Smooth muscle cell (in vitro differentiated cells): Measurements from ENCODE around the gene ATP9B. TPM values are rescaled to one million over a fixed set of nuclear protein-coding genes. Genes with fewer than 3 reads are reported as not detected.
"Not testable (repeated sequence)": the region's sequence is repeated elsewhere in the genome, so short reads cannot be mapped to it uniquely, and the experiment has no call there.

Experiments used
- DNase-seq: peaks from one replicate; lab custom pipeline; 2025; ENCODE audit not compliant: unreplicated experiment; lab: John Stamatoyannopoulos, UW
- H2AFZ ChIP-seq: fragments of 200-600 bp; sonication (generic); 2 replicates; pipeline ENCODE4 v1.6.0; 2016; ENCODE audit warnings: antibody characterized with exemption, low read depth, mild to moderate bottlenecking
- H3F3A ChIP-seq: fragments of 200-600 bp; sonication (generic); 2 replicates; pipeline ENCODE4 v1.6.0; 2017; ENCODE audit warnings: antibody characterized with exemption, low read depth
- H3K27ac ChIP-seq: fragments of 200-600 bp; sonication (generic); 2 replicates; pipeline ENCODE4 v1.5.1; 2016; ENCODE audit warnings: low read depth, mild to moderate bottlenecking
- H3K27me3 ChIP-seq: fragments of 200-600 bp; sonication (generic); 2 replicates; pipeline ENCODE4 v1.6.1; 2016; ENCODE audit warnings: low read depth, mild to moderate bottlenecking
- H3K36me3 ChIP-seq: fragments of 200-600 bp; sonication (generic); 2 replicates; pipeline ENCODE4 v1.5.1; 2016; ENCODE audit warnings: low read depth
- H3K4me1 ChIP-seq: fragments of 200-600 bp; sonication (generic); 2 replicates; pipeline ENCODE4 v1.5.1; 2016; ENCODE audit warnings: low read depth
- H3K4me2 ChIP-seq: fragments of 200-600 bp; sonication (generic); 2 replicates; pipeline ENCODE4 v1.6.0; 2016; ENCODE audit warnings: mild to moderate bottlenecking
- H3K4me3 ChIP-seq: fragments of 200-600 bp; sonication (generic); 2 replicates; pipeline ENCODE4 v1.5.1; 2016; ENCODE audit warnings: mild to moderate bottlenecking
- H3K79me2 ChIP-seq: fragments of 200-600 bp; sonication (generic); 2 replicates; pipeline ENCODE4 v1.6.0; 2016; ENCODE audit warnings: low read depth, mild to moderate bottlenecking
- H3K9ac ChIP-seq: fragments of 200-600 bp; sonication (generic); 2 replicates; pipeline ENCODE4 v1.6.0; 2016; ENCODE audit warnings: low read depth
- H3K9me3 ChIP-seq: fragments of 200-600 bp; sonication (generic); replicated peaks from 2 replicates; pipeline ENCODE4 v1.5.1; 2016; ENCODE audit warnings: low read depth
- H4K20me1 ChIP-seq: fragments of 200-600 bp; sonication (generic); 2 replicates; pipeline ENCODE4 v1.6.0; 2016; ENCODE audit warnings: low read depth
- whole genome bisulfite sequencing: methylation state at CpG from one replicate; pipeline ENCODE4 v1.1.7; 2016; ENCODE audit warnings: low lambda C conversion rate; 5-methylcytosine and 5-hydroxymethylcytosine counted together
- polyA plus RNA-seq: library from polyadenylated mRNA; unstranded; fragments of >200 nt; fragmentation: Nextera tagmentation; extraction: Ambion mirVana; gene quantifications from 2 replicates; pipeline ENCODE4 v1.2.1, GENCODE V29; 2016
- total RNA-seq: library from RNA; depleted of rRNA; stranded (reverse); fragments of >200 nt; gene quantifications from 2 replicates; pipeline ENCODE4 v1.2.3, GENCODE V29; 2014
- TF ChIP-seq, protein P1 (sequence below): fragments of 200-600 bp; sonication (generic); IDR thresholded peaks from 2 replicates; pipeline ENCODE4 v1.5.1; 2017; ENCODE audit warnings: borderline replicate concordance, mild to moderate bottlenecking, antibody characterized with exemption; ENCODE audit not compliant: insufficient read depth, poor library complexity, severe bottlenecking

ATP9B gene
- total and polyA plus RNA-seq, 2 experiments from 2014 or later, result 6.1 to 16.4 TPM

DNA sequence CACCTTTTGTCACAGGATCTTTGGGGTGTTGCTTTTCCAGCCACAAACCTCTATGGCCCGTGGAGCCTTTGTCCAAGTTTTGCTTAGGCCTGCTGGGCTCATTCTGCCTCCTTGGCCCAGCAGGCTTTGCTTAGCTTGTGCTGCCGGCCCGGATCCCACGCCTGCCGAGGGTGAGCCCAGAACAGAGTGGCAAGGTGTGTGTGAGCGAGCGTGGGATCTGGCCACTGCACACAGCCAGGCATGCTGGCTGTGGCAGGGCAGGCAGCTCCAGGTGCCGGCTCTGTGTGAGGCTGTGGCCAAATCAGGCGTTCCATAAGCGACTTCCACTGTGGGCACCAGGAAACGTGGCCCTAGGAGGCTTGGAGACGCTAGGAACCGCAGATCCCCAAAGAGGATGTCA lies 97.5 kb downstream of the ATP9B start:
- Histone ChIP-seq H3K9ac (no peak overlapping the region), H3K4me3 (no peak overlapping the region), H3K9me3 (no peaks in the 10 kb centered on the region), H3K36me3 (no peaks in the 10 kb centered on the region), H3F3A (no peaks in the 10 kb centered on the region), H3K27me3 (no peaks in the 10 kb centered on the region), H3K79me2 (no peaks in the 10 kb centered on the region), H3K27ac (no peak overlapping the region), H4K20me1 (no peaks in the 10 kb centered on the region), H3K4me2 (no peak overlapping the region), H3K4me1 (no peaks in the 10 kb centered on the region), H2AFZ (no peak overlapping the region)
- TF ChIP-seq, protein P1, sequence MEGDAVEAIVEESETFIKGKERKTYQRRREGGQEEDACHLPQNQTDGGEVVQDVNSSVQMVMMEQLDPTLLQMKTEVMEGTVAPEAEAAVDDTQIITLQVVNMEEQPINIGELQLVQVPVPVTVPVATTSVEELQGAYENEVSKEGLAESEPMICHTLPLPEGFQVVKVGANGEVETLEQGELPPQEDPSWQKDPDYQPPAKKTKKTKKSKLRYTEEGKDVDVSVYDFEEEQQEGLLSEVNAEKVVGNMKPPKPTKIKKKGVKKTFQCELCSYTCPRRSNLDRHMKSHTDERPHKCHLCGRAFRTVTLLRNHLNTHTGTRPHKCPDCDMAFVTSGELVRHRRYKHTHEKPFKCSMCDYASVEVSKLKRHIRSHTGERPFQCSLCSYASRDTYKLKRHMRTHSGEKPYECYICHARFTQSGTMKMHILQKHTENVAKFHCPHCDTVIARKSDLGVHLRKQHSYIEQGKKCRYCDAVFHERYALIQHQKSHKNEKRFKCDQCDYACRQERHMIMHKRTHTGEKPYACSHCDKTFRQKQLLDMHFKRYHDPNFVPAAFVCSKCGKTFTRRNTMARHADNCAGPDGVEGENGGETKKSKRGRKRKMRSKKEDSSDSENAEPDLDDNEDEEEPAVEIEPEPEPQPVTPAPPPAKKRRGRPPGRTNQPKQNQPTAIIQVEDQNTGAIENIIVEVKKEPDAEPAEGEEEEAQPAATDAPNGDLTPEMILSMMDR, result no peak
- WGBS, result 98% methylated on average over 13 of the region's 13 CpGs
- DNase-seq, result no peak

GRCh38 chr18:79167526-79168190 lies 98.5 kb downstream of the ATP9B start:
- Histone ChIP-seq H3K9ac (no peak overlapping the region), H3K9me3 (no peaks in the 10 kb centered on the region), H4K20me1 (no peaks in the 10 kb centered on the region), H3K4me2 (no peak overlapping the region), H3K36me3 (no peaks in the 10 kb centered on the region), H2AFZ (no peak overlapping the region), H3K27me3 (no peaks in the 10 kb centered on the region), H3K4me3 (no peak overlapping the region), H3K27ac (no peak overlapping the region), H3K79me2 (no peaks in the 10 kb centered on the region), H3K4me1 (no peaks in the 10 kb centered on the region), H3F3A (no peaks in the 10 kb centered on the region)
- DNase-seq, result no peak
- 99% methylated on average over 18 of the region's 18 CpGs for WGBS
- TF ChIP-seq, protein P1, result no peak

- Histone ChIP-seq H3K79me2 (no peaks in the 10 kb centered on the region), H3K4me2 (no peak overlapping the region), H2AFZ (no peak overlapping the region), H4K20me1 (no peaks in the 10 kb centered on the region), H3K27ac (no peak overlapping the region), H3K9ac (no peak overlapping the region), H3K4me3 (no peak overlapping the region), H3F3A (no peaks in the 10 kb centered on the region), H3K27me3 (no peaks in the 10 kb centered on the region), H3K36me3 (no peaks in the 10 kb centered on the region), H3K9me3 (no peaks in the 10 kb centered on the region), H3K4me1 (no peaks in the 10 kb centered on the region)
- 92% methylated on average over 8 of the region's 8 CpGs for WGBS
- DNase-seq, result no peak
- TF ChIP-seq, protein P1, result no peak
Measured at GRCh38 chr18:79169958-79170555, 100.9 kb downstream of the ATP9B start.

DNA sequence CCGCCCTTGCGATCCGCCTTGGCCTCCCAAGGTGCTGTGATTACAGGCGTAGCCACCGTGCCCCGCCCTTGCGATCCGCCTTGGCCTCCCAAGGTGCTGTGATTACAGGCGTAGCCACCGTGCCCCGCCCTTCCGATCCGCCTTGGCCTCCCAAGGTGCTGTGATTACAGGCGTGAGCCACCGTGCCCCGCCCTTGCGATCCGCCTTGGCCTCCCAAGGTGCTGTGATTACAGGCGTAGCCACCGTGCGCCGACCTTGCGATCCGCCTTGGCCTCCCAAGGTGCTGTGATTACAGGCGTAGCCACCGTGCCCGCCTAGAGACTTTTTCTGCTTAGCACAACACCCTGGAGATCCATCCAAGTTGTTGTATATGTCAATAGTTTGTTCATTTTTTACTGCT lies 103.1 kb downstream of the ATP9B start:
- not testable (repeated sequence) for DNase-seq
- 98% methylated on average over 14 of the region's 27 CpGs for WGBS

More for the DNA sequence above, 103.1 kb downstream of the ATP9B start:
- H3K9ac ChIP-seq, H3F3A ChIP-seq, H3K36me3 ChIP-seq, H3K9me3 ChIP-seq, H4K20me1 ChIP-seq, H3K4me1 ChIP-seq, H3K4me3 ChIP-seq, H2AFZ ChIP-seq, H3K27ac ChIP-seq, H3K4me2 ChIP-seq, H3K27me3 ChIP-seq, H3K79me2 ChIP-seq: not testable (repeated sequence)
